Chondrocyte (in vitro differentiated cells): Measurements from ENCODE around the gene LFNG. TPM values are rescaled to one million over a fixed set of nuclear protein-coding genes. Genes with fewer than 3 reads are reported as not detected.
A peak's percentile ranks its signal among the peaks of the same experiment; 100 is the strongest.

Experiments used
- DNase-seq: peaks from one replicate; pipeline ENCODE4 v3.0.0; 2021; ENCODE audit warnings: mixed read lengths, low spot score
- H3K27ac Mint-ChIP-seq: one replicate; pipeline ENCODE4 v1.8.0; 2021; ENCODE audit warnings: mild to moderate bottlenecking, moderate library complexity, mixed read lengths; ENCODE audit not compliant: unreplicated experiment
- H3K27me3 Mint-ChIP-seq: 2 replicates; pipeline ENCODE4 v1.8.0; 2021; ENCODE audit warnings: low read depth, mixed read lengths
- H3K36me3 Mint-ChIP-seq: 2 replicates; pipeline ENCODE4 v1.8.0; 2021; ENCODE audit warnings: low read depth, mixed read lengths
- H3K4me1 Mint-ChIP-seq: 2 replicates; pipeline ENCODE4 v1.8.0; 2021; ENCODE audit warnings: low read depth, mild to moderate bottlenecking, mixed read lengths
- H3K4me3 Mint-ChIP-seq: one replicate; pipeline ENCODE4 v1.8.0; 2021; ENCODE audit warnings: mild to moderate bottlenecking, moderate library complexity, mixed read lengths; ENCODE audit not compliant: unreplicated experiment
- H3K9me3 Mint-ChIP-seq: 2 replicates; pipeline ENCODE4 v1.8.0; 2021; ENCODE audit warnings: low read depth, mixed read lengths
- total RNA-seq: library from RNA; stranded (reverse); gene quantifications from 3 replicates; pipeline ENCODE4 v1.2.1, GENCODE V29; 2021
- TF ChIP-seq, protein P1 (sequence below): fragments of 200-600 bp; sonication (generic); IDR thresholded peaks from 2 replicates; pipeline ENCODE4 v1.5.0; 2021; ENCODE audit warnings: antibody characterized with exemption, mild to moderate bottlenecking, moderate library complexity

LFNG gene
- total RNA-seq, 1 donor from 2014 or later: 39.9 TPM

DNA sequence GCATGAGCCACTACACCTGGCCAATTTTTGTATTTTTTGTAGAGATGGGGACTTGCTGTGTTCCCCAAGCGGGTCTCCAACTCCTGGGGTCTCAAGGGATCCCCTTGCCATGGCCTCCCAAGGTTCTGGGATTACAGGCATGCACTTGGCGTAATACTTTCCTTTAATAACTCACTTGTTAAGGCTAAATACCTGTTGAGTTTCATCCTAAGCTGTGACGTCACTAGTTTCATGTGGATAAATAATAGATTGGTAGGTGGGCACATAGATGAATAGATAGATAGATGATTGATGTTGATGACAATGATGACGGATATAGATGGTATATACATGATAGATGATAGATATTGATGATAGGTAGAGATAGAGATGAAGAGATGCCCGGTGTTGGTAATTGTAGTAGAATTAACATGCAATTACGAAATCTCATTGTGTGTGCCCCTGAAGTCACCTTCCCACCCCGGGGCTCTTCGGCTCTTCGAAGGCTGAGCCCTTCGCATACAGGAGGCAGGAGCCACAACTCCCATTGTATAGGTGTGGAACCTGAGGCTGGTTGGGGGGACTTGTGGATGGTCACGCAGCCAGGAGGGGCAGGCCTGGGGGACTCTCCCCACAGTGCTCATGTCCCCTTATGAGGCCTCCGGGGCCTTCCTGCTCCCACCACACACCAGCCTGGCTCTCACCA, 45.9 kb upstream of the LFNG start:
- Mint-ChIP-seq H3K4me1 (peaks cover 19% of the 10 kb centered on the region), H3K27me3 (peaks cover 2% of the 10 kb centered on the region), H3K36me3 (no peaks in the 10 kb centered on the region), H3K27ac (no peak overlapping the region), H3K4me3 (no peak overlapping the region), H3K9me3 (no peaks in the 10 kb centered on the region)
- TF ChIP-seq, protein P1, sequence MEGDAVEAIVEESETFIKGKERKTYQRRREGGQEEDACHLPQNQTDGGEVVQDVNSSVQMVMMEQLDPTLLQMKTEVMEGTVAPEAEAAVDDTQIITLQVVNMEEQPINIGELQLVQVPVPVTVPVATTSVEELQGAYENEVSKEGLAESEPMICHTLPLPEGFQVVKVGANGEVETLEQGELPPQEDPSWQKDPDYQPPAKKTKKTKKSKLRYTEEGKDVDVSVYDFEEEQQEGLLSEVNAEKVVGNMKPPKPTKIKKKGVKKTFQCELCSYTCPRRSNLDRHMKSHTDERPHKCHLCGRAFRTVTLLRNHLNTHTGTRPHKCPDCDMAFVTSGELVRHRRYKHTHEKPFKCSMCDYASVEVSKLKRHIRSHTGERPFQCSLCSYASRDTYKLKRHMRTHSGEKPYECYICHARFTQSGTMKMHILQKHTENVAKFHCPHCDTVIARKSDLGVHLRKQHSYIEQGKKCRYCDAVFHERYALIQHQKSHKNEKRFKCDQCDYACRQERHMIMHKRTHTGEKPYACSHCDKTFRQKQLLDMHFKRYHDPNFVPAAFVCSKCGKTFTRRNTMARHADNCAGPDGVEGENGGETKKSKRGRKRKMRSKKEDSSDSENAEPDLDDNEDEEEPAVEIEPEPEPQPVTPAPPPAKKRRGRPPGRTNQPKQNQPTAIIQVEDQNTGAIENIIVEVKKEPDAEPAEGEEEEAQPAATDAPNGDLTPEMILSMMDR: no peak
- DNase-seq: no peak

DNA sequence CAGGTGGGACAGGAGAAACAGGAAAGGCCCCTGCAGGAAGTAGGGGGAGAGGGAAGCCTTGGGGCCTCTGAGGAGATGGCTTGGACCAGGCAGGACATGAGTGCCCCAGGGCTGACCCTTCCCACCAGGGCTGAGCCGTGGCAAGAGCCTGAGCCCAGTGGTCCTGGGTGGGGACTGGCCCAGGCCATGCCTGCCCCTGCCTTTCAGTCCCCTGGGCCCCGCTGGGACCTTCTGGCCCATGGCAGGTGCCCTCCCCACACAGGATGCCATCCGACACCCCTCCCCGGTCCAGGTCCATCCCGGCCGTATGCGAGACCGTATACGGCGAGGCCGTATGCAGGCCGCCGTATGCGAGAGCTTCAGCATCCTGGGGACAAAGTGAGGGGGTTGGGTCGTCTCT, 45.4 kb upstream of the LFNG start:
- H3K9me3 Mint-ChIP-seq: no peaks in the 10 kb centered on the region
- H3K27me3 Mint-ChIP-seq: peaks cover 2% of the 10 kb centered on the region
- no peaks in the 10 kb centered on the region for H3K36me3 Mint-ChIP-seq
- no peak overlapping the region for H3K27ac Mint-ChIP-seq
- H3K4me1 Mint-ChIP-seq: peaks cover 22% of the 10 kb centered on the region
- DNase-seq: no peak
- TF ChIP-seq, protein P1: no peak
- no peak overlapping the region for H3K4me3 Mint-ChIP-seq

DNA sequence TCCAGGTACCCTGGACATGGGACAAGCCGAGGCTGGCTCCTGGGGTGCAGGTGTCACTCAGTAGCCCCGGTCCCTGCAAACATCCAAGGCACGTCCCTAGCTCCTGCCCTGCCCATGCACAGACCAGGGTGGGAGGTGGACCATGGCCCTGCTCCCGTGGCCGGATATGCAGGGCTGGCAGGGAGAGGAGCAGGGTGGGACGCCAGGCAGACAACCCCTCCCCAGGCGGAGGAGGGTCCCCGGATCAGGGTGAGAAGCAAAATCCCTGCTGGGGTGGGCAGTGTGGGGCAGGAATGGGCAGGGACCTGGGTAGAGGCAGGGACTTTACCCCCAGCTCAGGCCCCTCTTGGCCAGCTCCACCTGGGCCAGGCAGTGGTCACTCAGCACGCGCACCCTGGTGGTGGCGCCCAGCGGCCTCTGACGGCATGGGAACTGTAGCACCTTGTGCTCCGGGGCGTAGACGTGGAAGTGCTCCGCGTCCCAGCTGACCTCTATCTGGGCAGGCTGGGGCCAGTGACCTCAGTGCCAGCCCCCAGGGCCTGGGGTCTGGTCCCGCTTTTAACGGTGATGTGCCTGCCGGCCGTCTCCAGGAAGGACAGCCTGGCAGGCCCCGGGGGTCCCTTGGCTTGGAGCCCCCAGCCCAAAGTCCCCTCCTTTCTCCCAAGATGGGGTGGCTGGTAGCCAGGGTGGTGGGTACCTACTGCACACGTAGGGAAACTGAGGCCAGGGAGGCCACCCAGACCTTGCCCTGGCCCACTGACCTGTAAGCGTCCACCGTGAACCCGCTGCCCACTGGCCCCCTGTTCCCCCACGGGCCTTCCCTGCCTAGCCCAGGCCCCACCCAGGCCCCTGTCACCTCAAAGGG, 44.5 kb upstream of the LFNG start:
- Mint-ChIP-seq H3K36me3 (no peaks in the 10 kb centered on the region), H3K27me3 (peaks cover 5% of the 10 kb centered on the region), H3K4me1 (peaks cover 26% of the 10 kb centered on the region), H3K4me3 (no peak overlapping the region), H3K9me3 (no peaks in the 10 kb centered on the region), H3K27ac (no peak overlapping the region)
- DNase-seq: peak; percentile 90
- TF ChIP-seq, protein P1: no peak

DNA sequence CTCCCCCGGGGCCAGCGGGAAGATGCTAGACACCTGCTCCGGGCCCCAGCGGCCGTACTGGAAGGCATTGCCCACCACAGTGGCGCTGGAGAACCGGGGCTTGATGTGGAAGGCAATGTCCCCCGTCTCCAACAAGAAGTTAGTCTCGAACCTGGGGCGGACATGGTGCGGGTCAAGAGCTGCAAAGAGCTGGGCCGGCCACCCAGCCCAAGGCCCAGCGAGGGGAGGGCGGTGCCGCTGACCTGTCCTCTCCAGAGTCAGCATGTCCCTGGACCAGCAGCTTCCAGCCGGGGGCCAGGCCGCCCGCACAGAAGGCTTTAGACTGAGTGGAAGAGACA, 43.9 kb upstream of the LFNG start:
- Mint-ChIP-seq H3K36me3 (no peaks in the 10 kb centered on the region), H3K4me1 (peaks cover 21% of the 10 kb centered on the region), H3K9me3 (no peaks in the 10 kb centered on the region), H3K4me3 (no peak overlapping the region), H3K27me3 (peaks cover 9% of the 10 kb centered on the region), H3K27ac (no peak overlapping the region)
- TF ChIP-seq, protein P1: no peak
- DNase-seq: peak; percentile 84

DNA sequence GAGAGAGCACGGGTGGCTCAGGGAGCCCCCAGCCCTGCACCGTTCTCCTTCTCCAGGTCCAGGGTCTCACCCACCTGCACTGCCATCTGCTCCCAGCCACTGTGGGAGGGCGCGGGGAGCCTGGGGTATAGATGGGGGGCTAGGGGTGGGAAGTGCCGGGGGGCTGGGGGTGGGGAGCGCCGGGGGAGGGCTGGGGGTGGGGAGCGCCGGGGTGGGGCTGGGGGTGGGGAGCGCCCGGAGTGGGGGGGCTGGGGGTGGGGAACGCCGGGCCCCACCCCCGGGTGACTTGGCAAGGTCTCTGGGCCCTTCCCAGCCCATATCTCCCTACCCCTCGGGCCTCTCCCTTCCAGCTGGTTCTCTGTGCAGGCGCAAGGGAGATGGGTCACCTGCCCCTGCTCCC, 43.3 kb upstream of the LFNG start, which contains the start of gene GRIFIN:
Gene GRIFIN (minus strand): TSS at position 101 of the 400 bp plus-strand sequence. CDS start 15 bp downstream, at position 86.
- Mint-ChIP-seq H3K27ac (no peak within 1 kb of the TSS), H3K4me1 (peaks cover 15% of the 10 kb centered on the region), H3K4me3 (no peak within 1 kb of the TSS), H3K36me3 (no peaks in the 10 kb centered on the region), H3K9me3 (no peaks in the 10 kb centered on the region), H3K27me3 (peaks cover 9% of the 10 kb centered on the region)
- TF ChIP-seq, protein P1: no peak
- no peak for DNase-seq
